IMR-90 (cell line): ENCODE results near the gene UNC5B. TPM values are rescaled to one million over a fixed set of nuclear protein-coding genes. Genes with fewer than 3 reads are reported as not detected.

Experiments used
- ATAC-seq: fragments of 200-7000 bp; cut with Tn5 transposase; 2 replicates; pipeline ENCODE4 v1.9.1; 2020; ENCODE audit warnings: low read depth, mild to moderate bottlenecking, moderate library complexity
- BruUV-seq: library from RNA; stranded (reverse); fragments of 400-500 nt; replicated peaks from 2 replicates; lab custom pipeline; 2021; lab: Mats Ljungman, UMichigan
- CTCF ChIA-PET: fragments of 300-600 bp; formaldehyde crosslinking; extraction: SDS; loops from one replicate; lab custom pipeline; 2021; ENCODE audit warnings: antibody characterized with exemption; lab: Yijun Ruan, JAX
- POLR2A ChIA-PET: fragments of 300-600 bp; sonication (Branson Sonifier 250); formaldehyde crosslinking; loops from one replicate; lab custom pipeline; 2022; ENCODE audit warnings: antibody characterized with exemption; ENCODE audit not compliant: unreplicated experiment; lab: Charles Lee
- DNase-seq: peaks from one replicate; pipeline ENCODE4 v3.0.0; 2013
- H2AFZ ChIP-seq: replicated peaks from 2 replicates; pipeline ENCODE3; 2013; ENCODE audit warnings: low read length, mild to moderate bottlenecking; ENCODE audit not compliant: poor library complexity
- H2AK5ac ChIP-seq: 2 replicates; pipeline ENCODE4 v1.6.1; 2013; ENCODE audit warnings: low read depth, low read length, inconsistent platforms
- H2AK9ac ChIP-seq: replicated peaks from 2 replicates; pipeline ENCODE3; 2013; ENCODE audit warnings: mild to moderate bottlenecking, low read depth, low read length, moderate library complexity; ENCODE audit not compliant: poor library complexity
- H2BK120ac ChIP-seq: 2 replicates; pipeline ENCODE4 v1.6.1; 2013; ENCODE audit warnings: low read depth, low read length, inconsistent platforms
- H2BK15ac ChIP-seq: 3 replicates; pipeline ENCODE4 v1.6.1; 2013; ENCODE audit warnings: low read depth, low read length, inconsistent platforms
- H2BK20ac ChIP-seq: 2 replicates; pipeline ENCODE4 v1.6.1; 2013; ENCODE audit warnings: low read depth, mild to moderate bottlenecking, inconsistent platforms, low read length, moderate library complexity
- H2BK5ac ChIP-seq: 2 replicates; pipeline ENCODE4 v1.6.1; 2013; ENCODE audit warnings: mild to moderate bottlenecking, low read depth, low read length, inconsistent platforms; ENCODE audit not compliant: poor library complexity, severe bottlenecking
- H3K14ac ChIP-seq: replicated peaks from 2 replicates; pipeline ENCODE4 v1.6.1; 2013; ENCODE audit warnings: low read depth, low read length, inconsistent platforms
- H3K18ac ChIP-seq: 2 replicates; pipeline ENCODE4 v1.6.1; 2013; ENCODE audit warnings: low read depth, low read length, control low read depth
- H3K23ac ChIP-seq: 2 replicates; pipeline ENCODE4 v1.6.1; 2013; ENCODE audit warnings: low read depth, low read length, inconsistent platforms
- H3K27ac ChIP-seq: 2 replicates; pipeline ENCODE4 v1.5.1; 2013; ENCODE audit warnings: mild to moderate bottlenecking, control low read depth, low read length; ENCODE audit not compliant: insufficient read depth
- H3K27me3 ChIP-seq: 2 replicates; pipeline ENCODE4 v1.6.1; 2013; ENCODE audit warnings: low read length; ENCODE audit not compliant: control insufficient read depth, insufficient read depth
- H3K36me3 ChIP-seq: 2 replicates; pipeline ENCODE4 v1.6.1; 2013; ENCODE audit warnings: low read length, mixed read lengths; ENCODE audit not compliant: control insufficient read depth, insufficient read depth
- H3K4ac ChIP-seq: 2 replicates; pipeline ENCODE4 v1.6.1; 2013; ENCODE audit warnings: low read depth, low read length, inconsistent platforms
- H3K4me1 ChIP-seq: 2 replicates; pipeline ENCODE4 v1.6.1; 2013; ENCODE audit warnings: low read length, mixed read lengths; ENCODE audit not compliant: control insufficient read depth, insufficient read depth
- H3K4me2 ChIP-seq: 2 replicates; pipeline ENCODE4 v1.6.1; 2013; ENCODE audit warnings: low read depth, mild to moderate bottlenecking, control low read depth, low read length, moderate library complexity
- H3K4me3 ChIP-seq: 2 replicates; pipeline ENCODE4 v1.5.1; 2013; ENCODE audit warnings: low read depth, mild to moderate bottlenecking, control low read depth, low read length, moderate library complexity; ENCODE audit not compliant: insufficient read depth
- H3K56ac ChIP-seq: 2 replicates; pipeline ENCODE4 v1.6.1; 2013; ENCODE audit warnings: low read length, inconsistent platforms; ENCODE audit not compliant: insufficient read depth; ENCODE audit errors: extremely low read depth
- H3K79me1 ChIP-seq, 2 experiments: 2 replicates each; pipeline ENCODE4 v1.6.1; 2013; ENCODE audit warnings: low read length in 2 of 2, inconsistent platforms in 1 of 2, low read depth in 1 of 2
- H3K9ac ChIP-seq: 2 replicates; pipeline ENCODE4 v1.6.1; 2013; ENCODE audit warnings: low read depth, low read length, control low read depth
- H3K9me1 ChIP-seq: 2 replicates; pipeline ENCODE4 v1.6.1; 2013; ENCODE audit warnings: low read length, inconsistent platforms; ENCODE audit not compliant: insufficient read depth
- H3K9me3 ChIP-seq: 2 replicates; pipeline ENCODE4 v1.6.1; 2013; ENCODE audit warnings: low read length; ENCODE audit not compliant: control insufficient read depth, insufficient read depth
- H4K20me1 ChIP-seq: 2 replicates; pipeline ENCODE4 v1.6.1; 2013; ENCODE audit warnings: low read length, inconsistent platforms; ENCODE audit not compliant: insufficient read depth
- H4K5ac ChIP-seq: 2 replicates; pipeline ENCODE4 v1.6.1; 2013; ENCODE audit warnings: mild to moderate bottlenecking, low read depth, low read length, control low read depth
- H4K8ac ChIP-seq, 2 experiments: 2 replicates each; pipeline ENCODE4 v1.6.1; 2013; ENCODE audit warnings: low read depth in 2 of 2, low read length in 2 of 2, control low read depth in 1 of 2, inconsistent platforms in 1 of 2
- H4K91ac ChIP-seq: 2 replicates; pipeline ENCODE4 v1.6.1; 2013; ENCODE audit warnings: low read depth, low read length, inconsistent platforms; ENCODE audit not compliant: insufficient read depth
- BHLHE40 ChIP-seq: fragments of 150-350 bp; IDR thresholded peaks from 2 replicates; pipeline ENCODE4 v1.6.1; 2016; ENCODE audit warnings: mild to moderate bottlenecking, low read depth, low read length
- CEBPB ChIP-seq: IDR thresholded peaks from 2 replicates; pipeline ENCODE4 v1.6.1; 2012; ENCODE audit warnings: low read depth, low read length, improper control_type of control experiment
- CHD1 ChIP-seq: IDR thresholded peaks from 2 replicates; pipeline ENCODE4 v1.6.1; 2012; ENCODE audit warnings: low read depth, low read length, improper control_type of control experiment
- CTCF ChIP-seq: conservative IDR thresholded peaks from 2 replicates; pipeline ENCODE4 v1.5.1; 2012; ENCODE audit warnings: mild to moderate bottlenecking, low read depth, low read length, improper control_type of control experiment
- ELK1 ChIP-seq: fragments of 150-350 bp; IDR thresholded peaks from 2 replicates; pipeline ENCODE4 v1.6.1; 2016; ENCODE audit warnings: low read depth, mild to moderate bottlenecking, low read length, moderate library complexity, borderline replicate concordance
- FOS ChIP-seq: fragments of 150-350 bp; IDR thresholded peaks from 2 replicates; pipeline ENCODE4 v1.6.1; 2016; ENCODE audit warnings: low read depth, low read length
- MAFK ChIP-seq: IDR thresholded peaks from 2 replicates; pipeline ENCODE4 v1.6.1; 2012; ENCODE audit warnings: low read depth, low read length, improper control_type of control experiment
- MAZ ChIP-seq: IDR thresholded peaks from 2 replicates; pipeline ENCODE4 v1.6.1; 2012; ENCODE audit warnings: low read depth, mild to moderate bottlenecking, low read length, improper control_type of control experiment, moderate library complexity, borderline replicate concordance
- MXI1 ChIP-seq: IDR thresholded peaks from 2 replicates; pipeline ENCODE4 v1.6.1; 2012; ENCODE audit warnings: low read depth, mild to moderate bottlenecking, low read length, moderate library complexity, borderline replicate concordance
- NFE2L2 ChIP-seq: fragments of 150-350 bp; IDR thresholded peaks from 2 replicates; pipeline ENCODE4 v1.6.1; 2016; ENCODE audit warnings: low read depth, mild to moderate bottlenecking, low read length
- POLR2A ChIP-seq: IDR thresholded peaks from 2 replicates; pipeline ENCODE4 v1.6.1; 2012; ENCODE audit warnings: mild to moderate bottlenecking, low read depth, low read length
- RAD21 ChIP-seq: IDR thresholded peaks from 2 replicates; pipeline ENCODE4 v1.6.1; 2012; ENCODE audit warnings: low read length, improper control_type of control experiment
- RCOR1 ChIP-seq: IDR thresholded peaks from 2 replicates; pipeline ENCODE4 v1.6.1; 2012; ENCODE audit warnings: mild to moderate bottlenecking, low read length, improper control_type of control experiment; ENCODE audit not compliant: insufficient replicate concordance
- RFX5 ChIP-seq: IDR thresholded peaks from 2 replicates; pipeline ENCODE4 v1.8.0; 2012; ENCODE audit warnings: low read depth, mild to moderate bottlenecking, low read length, moderate library complexity
- SMC3 ChIP-seq: fragments of 150-350 bp; IDR thresholded peaks from 2 replicates; pipeline ENCODE4 v1.6.1; 2016; ENCODE audit warnings: low read depth, mild to moderate bottlenecking, antibody characterized with exemption, low read length, moderate library complexity
- USF2 ChIP-seq: fragments of 150-350 bp; IDR thresholded peaks from 2 replicates; pipeline ENCODE4 v1.6.1; 2017; ENCODE audit warnings: mild to moderate bottlenecking, antibody characterized with exemption, low read length, low read depth
- WGBS, 2 experiments: methylation state at CpG; one replicate each; pipeline versions ENCODE4 v1.1.5 to v1.1.7; 2013; ENCODE audit warnings: missing lambda C conversion rate in 2 of 2; ENCODE audit not compliant: insufficient read length in 1 of 2; ENCODE audit errors: extremely low coverage in 2 of 2; 5-methylcytosine and 5-hydroxymethylcytosine counted together
- dilution Hi-C: fragments of 300-500 bp; cut with HindIII; formaldehyde crosslinking; loops from one replicate; pipeline ENCODE4 v1.14.3; 2018; ENCODE audit warnings: low sequenced_read_pairs; ENCODE audit not compliant: unreplicated experiment
- in situ Hi-C: fragments of 300-500 bp; cut with MboI; formaldehyde crosslinking; loops from 3 replicates; pipeline ENCODE4 v1.14.3; 2019; ENCODE audit warnings: low sequenced_read_pairs, inconsistent platforms, mixed read lengths
- intact Hi-C: fragments of 100-400 bp; cut with micrococcal nuclease; formaldehyde crosslinking; loops from 2 replicates; pipeline ENCODE4 v1.10.0; 2022
- polyA plus RNA-seq, 3 experiments: library from polyadenylated mRNA; depleted of rRNA; stranded (reverse); fragments of >200 nt; gene quantifications; 2 replicates each; pipeline ENCODE4 v1.2.3, GENCODE V29; 2012; ENCODE audit warnings: low replicate concordance in 1 of 3
- total RNA-seq: library from RNA; depleted of rRNA; stranded (reverse); fragments of >200 nt; gene quantifications from 2 replicates; pipeline ENCODE4 v1.2.3, GENCODE V29; 2012

UNC5B gene
- total and polyA plus RNA-seq, 2 of the 4 experiments (the other 2 are of a cell fraction): 1.6 to 4.2 TPM

GRCh38 chr10:71265201-71265575 lies 52.8 kb downstream of the UNC5B start:
- DNase-seq: no peak

More at GRCh38 chr10:71265201-71265575, 52.8 kb downstream of the UNC5B start:
- H3K4me3 ChIP-seq: no peak overlapping the region
- H4K91ac ChIP-seq: peak overlapping the region; percentile 90
- H3K4ac ChIP-seq: peak overlapping the region; percentile 88
- H3K79me1 ChIP-seq: peaks cover 0 to 3% of the 10 kb centered on the region in 2 experiments; a peak in 1 of 4 replicates
- H2AFZ ChIP-seq: no peak overlapping the region
- no peak overlapping the region; the same call in 1 of the 2 replicates for H3K18ac ChIP-seq
- peak overlapping the region; percentile 73 to 84; a peak in 2 of 4 replicates for H4K8ac ChIP-seq
- no peaks in the 10 kb centered on the region for H4K20me1 ChIP-seq
- 0 out of 2 replicates have a peak, but pooled peaks cover 2% of the 10 kb centered on the region for H3K9me1 ChIP-seq
- peak overlapping the region; percentile 82; the same call in 2 of the 3 replicates for H2BK15ac ChIP-seq
- H4K5ac ChIP-seq: no peak overlapping the region
- CTCF ChIA-PET: interaction anchor here (1.9 kb wide), 1 partner anchor 20 kb away, joined by 4 read pairs; no protein-coding TSS in a partner anchor
- H3K4me1 ChIP-seq: peaks cover 31% of the 10 kb centered on the region
- peak overlapping the region; percentile 80 for H2BK120ac ChIP-seq
- TF ChIP-seq FOS (no peak), CHD1 (no peak), MAZ (no peak), MXI1 (no peak), NFE2L2 (no peak), ELK1 (no peak), MAFK (no peak), RAD21 (no peak), CTCF (no peak), RFX5 (no peak), USF2 (no peak), CEBPB (no peak), SMC3 (no peak), BHLHE40 (no peak), RCOR1 (no peak), POLR2A (no peak)
- H3K27me3 ChIP-seq: no peaks in the 10 kb centered on the region
- WGBS, 2 experiments: no CpG with 5 or more reads among the region's 9 CpGs
- H3K4me2 ChIP-seq: no peak overlapping the region
- peak overlapping the region; percentile 76; the same call in 1 of the 2 replicates for H2BK20ac ChIP-seq
- dilution Hi-C loops: no loop called here
- peak overlapping the region; percentile 56; the same call in 1 of the 2 replicates for H2AK5ac ChIP-seq
- intact Hi-C loops: loop anchor here (5.0 kb wide), 1 partner anchor 338 kb away; no protein-coding TSS in a partner anchor
- H3K36me3 ChIP-seq: no peaks in the 10 kb centered on the region
- H3K14ac ChIP-seq: 0 out of 2 replicates have a peak overlapping the region, but pooled peaks have one; percentile 85
- BruUV-seq: no TSS peak
- no peak overlapping the region for H2AK9ac ChIP-seq
- H3K9ac ChIP-seq: no peak overlapping the region
- no peak overlapping the region for H2BK5ac ChIP-seq
- no peak overlapping the region for H3K56ac ChIP-seq
- ATAC-seq: no peak
- H3K9me3 ChIP-seq: no peaks in the 10 kb centered on the region
- H3K27ac ChIP-seq: 0 out of 2 replicates have a peak overlapping the region, but pooled peaks have one; percentile 12
- POLR2A ChIA-PET: no interaction called here
- no peak overlapping the region for H3K23ac ChIP-seq
- in situ Hi-C loops: loop anchor here (5.0 kb wide), 1 partner anchor 53 kb away; the partner anchor contains the start of gene UNC5B
